Gastrocnemius medialis (tissue), 4 donors: Measurements from ENCODE around the gene TUBB2B.

Experiments used
- CTCF ChIP-seq, 5 experiments: fragments of 450-650 bp in 3 of 5; fragments of 200-600 bp in 2 of 5; sonication (generic) in 2 of 5; IDR thresholded peaks in 4 of 5; conservative IDR thresholded peaks in 1 of 5; 1 replicate in 4 of 5; 2 replicates in 1 of 5; pipeline ENCODE4 v1.5.1; 2016 to 2019; ENCODE audit warnings: antibody characterized with exemption in 5 of 5, mild to moderate bottlenecking in 3 of 5, moderate library complexity in 3 of 5
- POLR2A ChIP-seq, 2 donors: fragments of 450-650 bp; IDR thresholded peaks; one replicate each; pipeline ENCODE4 v1.6.1; 2017; ENCODE audit warnings: antibody characterized with exemption in 2 of 2, mild to moderate bottlenecking in 2 of 2, moderate library complexity in 2 of 2

DNA sequence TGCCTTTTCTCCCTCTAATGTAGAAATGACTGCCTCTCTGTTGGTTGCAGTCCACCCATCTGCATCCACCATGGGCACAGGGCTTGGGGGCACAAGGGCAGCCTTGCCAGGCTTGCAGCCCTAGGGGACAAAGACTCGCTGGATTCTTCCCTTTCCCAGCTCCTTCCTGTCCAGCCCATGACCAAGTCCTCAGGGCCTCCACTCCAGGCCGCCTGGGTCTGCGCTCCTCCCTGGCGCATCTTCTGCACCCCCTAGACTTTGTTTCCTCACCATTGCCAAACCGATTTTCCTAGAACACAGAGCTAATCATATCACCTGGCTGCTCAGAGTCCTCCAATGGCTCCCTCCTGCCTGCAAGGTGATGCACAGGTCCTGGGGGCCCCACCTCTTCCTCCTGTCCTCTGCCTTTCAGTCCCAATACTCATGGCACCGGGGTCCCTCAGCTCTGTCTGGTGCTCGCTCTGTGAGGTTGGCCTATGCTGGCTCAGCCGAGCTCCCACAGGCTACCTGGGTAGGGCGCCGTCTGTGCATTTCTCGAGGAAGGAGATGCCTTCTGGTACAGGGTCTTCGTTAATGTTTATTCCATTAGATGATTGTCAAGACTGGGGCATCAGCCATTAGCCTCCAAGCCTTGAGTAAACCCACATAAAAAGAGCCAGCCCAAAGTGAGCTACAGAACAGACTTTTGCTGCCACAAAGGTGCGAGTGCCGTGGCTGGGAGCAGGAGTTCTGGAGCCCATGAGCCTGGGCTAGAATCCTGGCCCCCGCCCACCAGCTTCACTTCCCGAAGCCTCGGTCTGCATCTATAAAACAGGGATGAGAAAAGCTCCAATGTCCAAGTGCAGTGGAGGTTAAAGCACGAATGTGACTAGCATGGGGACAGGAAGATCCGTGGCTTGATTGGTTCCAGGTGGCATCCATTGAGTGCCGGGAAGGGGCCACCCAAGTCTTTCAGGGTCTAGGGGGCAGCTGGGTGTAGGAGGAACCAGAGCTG is 49.0 kb upstream of the TUBB2B start:
- no peak for TF ChIP-seq CTCF (IDR thresholded peaks at IDR 0.05 in 4 of 5, conservative IDR thresholded peaks at IDR 0.05 in 1 of 5)
- no peak for TF ChIP-seq POLR2A (IDR thresholded peaks at IDR 0.05)
